Stimulated activated CD8-positive, alpha-beta memory T cell treated with anti-CD3 and anti-CD28 coated beads, Interleukin-2, amount 100 ng/mL, for 48 hours (primary cell): ENCODE data around the gene RRAS2.
"Not testable (repeated sequence)": the region's sequence is repeated elsewhere in the genome, so short reads cannot be mapped to it uniquely, and the experiment has no call there.

Experiments
- DNase-seq, 2 donors: peaks; one replicate each; pipeline ENCODE4 v3.0.0-alpha.2; 2020; ENCODE audit warnings: low read depth in 2 of 2

The RRAS2 gene

GRCh38 chr11:14255238-14255534, 103.8 kb downstream of the RRAS2 start:
- no peak for DNase-seq

- DNase-seq = no peak
These were observed 104.3 kb downstream of the RRAS2 start for GRCh38 chr11:14254533-14255237.

- DNase-seq = no peak
These were observed 105.1 kb downstream of the RRAS2 start for GRCh38 chr11:14253840-14254239.

GRCh38 chr11:14253421-14253820, 105.6 kb downstream of the RRAS2 start:
- DNase-seq = no peak

- not testable (repeated sequence) for DNase-seq
These were observed 106.5 kb downstream of the RRAS2 start for GRCh38 chr11:14252501-14252900.

- no peak for DNase-seq
These were observed 107.2 kb downstream of the RRAS2 start for GRCh38 chr11:14251754-14252153.

- DNase-seq = peak; percentile 44 to 46
These were observed 109.6 kb downstream of the RRAS2 start for GRCh38 chr11:14249121-14249963.

- DNase-seq = no peak
These were observed 110.4 kb downstream of the RRAS2 start for GRCh38 chr11:14248580-14248981.

GRCh38 chr11:14245444-14245843, 113.5 kb downstream of the RRAS2 start:
- DNase-seq = no peak

GRCh38 chr11:14244926-14245325, 114.1 kb downstream of the RRAS2 start:
- no peak for DNase-seq

- no peak for DNase-seq
These were observed 116.2 kb downstream of the RRAS2 start for GRCh38 chr11:14242733-14243132.

- no peak for DNase-seq
These were observed 116.8 kb downstream of the RRAS2 start for GRCh38 chr11:14242187-14242586.

GRCh38 chr11:14240951-14241350, 118.0 kb downstream of the RRAS2 start:
- DNase-seq = no peak

GRCh38 chr11:14240221-14240620, 118.8 kb downstream of the RRAS2 start:
- DNase-seq = no peak

GRCh38 chr11:14237444-14237961, 121.5 kb downstream of the RRAS2 start:
- DNase-seq = no peak

GRCh38 chr11:14235701-14236100, 123.3 kb downstream of the RRAS2 start:
- DNase-seq = no peak

- no peak for DNase-seq
These were observed 124.5 kb downstream of the RRAS2 start for GRCh38 chr11:14234446-14234845.

- no peak for DNase-seq
These were observed 126.3 kb downstream of the RRAS2 start for GRCh38 chr11:14232652-14233051.

- DNase-seq = no peak
These were observed 128.6 kb downstream of the RRAS2 start for GRCh38 chr11:14230407-14230806.

GRCh38 chr11:14229472-14229871, 129.5 kb downstream of the RRAS2 start:
- DNase-seq = no peak

GRCh38 chr11:14228356-14228755, 130.6 kb downstream of the RRAS2 start:
- DNase-seq = no peak
